SU-DHL-6 (cell line): ENCODE data around the gene UQCC2.
A peak's percentile ranks its signal among the peaks of the same experiment; 100 is the strongest.

Experiments used
- EZH2phosphoT487 ChIP-seq: fragments of 200-600 bp; sonication (generic), shearing (Covaris generic); conservative IDR thresholded peaks from 2 replicates; pipeline ENCODE4 v1.6.1; 2018; ENCODE audit warnings: mild to moderate bottlenecking, antibody characterized with exemption, low read length, moderate library complexity, mixed read lengths
- TF ChIP-seq, protein P1 (sequence below): fragments of 200-600 bp; sonication (generic); IDR thresholded peaks from one replicate; pipeline ENCODE4 v1.5.1; 2017; ENCODE audit warnings: antibody characterized with exemption, mild to moderate bottlenecking, low read length, moderate library complexity; ENCODE audit not compliant: insufficient read depth, poor library complexity, severe bottlenecking

GRCh38 chr6:33700391-33701050, 11.0 kb downstream of the UQCC2 start:
- TF ChIP-seq, protein P1, sequence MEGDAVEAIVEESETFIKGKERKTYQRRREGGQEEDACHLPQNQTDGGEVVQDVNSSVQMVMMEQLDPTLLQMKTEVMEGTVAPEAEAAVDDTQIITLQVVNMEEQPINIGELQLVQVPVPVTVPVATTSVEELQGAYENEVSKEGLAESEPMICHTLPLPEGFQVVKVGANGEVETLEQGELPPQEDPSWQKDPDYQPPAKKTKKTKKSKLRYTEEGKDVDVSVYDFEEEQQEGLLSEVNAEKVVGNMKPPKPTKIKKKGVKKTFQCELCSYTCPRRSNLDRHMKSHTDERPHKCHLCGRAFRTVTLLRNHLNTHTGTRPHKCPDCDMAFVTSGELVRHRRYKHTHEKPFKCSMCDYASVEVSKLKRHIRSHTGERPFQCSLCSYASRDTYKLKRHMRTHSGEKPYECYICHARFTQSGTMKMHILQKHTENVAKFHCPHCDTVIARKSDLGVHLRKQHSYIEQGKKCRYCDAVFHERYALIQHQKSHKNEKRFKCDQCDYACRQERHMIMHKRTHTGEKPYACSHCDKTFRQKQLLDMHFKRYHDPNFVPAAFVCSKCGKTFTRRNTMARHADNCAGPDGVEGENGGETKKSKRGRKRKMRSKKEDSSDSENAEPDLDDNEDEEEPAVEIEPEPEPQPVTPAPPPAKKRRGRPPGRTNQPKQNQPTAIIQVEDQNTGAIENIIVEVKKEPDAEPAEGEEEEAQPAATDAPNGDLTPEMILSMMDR, result peak; percentile 94
- no peak for TF ChIP-seq EZH2phosphoT487
